ENCODE results near the gene CGNL1. TPM values are rescaled to one million over a fixed set of nuclear protein-coding genes. Genes with fewer than 3 reads are reported as not detected.

CGNL1 gene
- total RNA-seq, 1 donor from 2014 or later = 2.8 TPM

GRCh38 chr15:57500979-57501576, 124.8 kb downstream of the CGNL1 start:
- no peaks in the 10 kb centered on the region for H3K27me3 ChIP-seq (ENCODE audit: control insufficient read depth, insufficient read depth, low read length)
- H3K36me3 ChIP-seq (ENCODE audit: control insufficient read depth, insufficient read depth, low read length) = no peaks in the 10 kb centered on the region
- TF ChIP-seq, protein P1, sequence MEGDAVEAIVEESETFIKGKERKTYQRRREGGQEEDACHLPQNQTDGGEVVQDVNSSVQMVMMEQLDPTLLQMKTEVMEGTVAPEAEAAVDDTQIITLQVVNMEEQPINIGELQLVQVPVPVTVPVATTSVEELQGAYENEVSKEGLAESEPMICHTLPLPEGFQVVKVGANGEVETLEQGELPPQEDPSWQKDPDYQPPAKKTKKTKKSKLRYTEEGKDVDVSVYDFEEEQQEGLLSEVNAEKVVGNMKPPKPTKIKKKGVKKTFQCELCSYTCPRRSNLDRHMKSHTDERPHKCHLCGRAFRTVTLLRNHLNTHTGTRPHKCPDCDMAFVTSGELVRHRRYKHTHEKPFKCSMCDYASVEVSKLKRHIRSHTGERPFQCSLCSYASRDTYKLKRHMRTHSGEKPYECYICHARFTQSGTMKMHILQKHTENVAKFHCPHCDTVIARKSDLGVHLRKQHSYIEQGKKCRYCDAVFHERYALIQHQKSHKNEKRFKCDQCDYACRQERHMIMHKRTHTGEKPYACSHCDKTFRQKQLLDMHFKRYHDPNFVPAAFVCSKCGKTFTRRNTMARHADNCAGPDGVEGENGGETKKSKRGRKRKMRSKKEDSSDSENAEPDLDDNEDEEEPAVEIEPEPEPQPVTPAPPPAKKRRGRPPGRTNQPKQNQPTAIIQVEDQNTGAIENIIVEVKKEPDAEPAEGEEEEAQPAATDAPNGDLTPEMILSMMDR (IDR thresholded peaks at IDR 0.05; ENCODE audit: insufficient read depth, low read length, poor library complexity, severe bottlenecking) = no peak
- H3K4me3 ChIP-seq (ENCODE audit: low read depth, low read length) = no peak overlapping the region
- DNase-seq (ENCODE audit: low read depth) = no peak

DNA sequence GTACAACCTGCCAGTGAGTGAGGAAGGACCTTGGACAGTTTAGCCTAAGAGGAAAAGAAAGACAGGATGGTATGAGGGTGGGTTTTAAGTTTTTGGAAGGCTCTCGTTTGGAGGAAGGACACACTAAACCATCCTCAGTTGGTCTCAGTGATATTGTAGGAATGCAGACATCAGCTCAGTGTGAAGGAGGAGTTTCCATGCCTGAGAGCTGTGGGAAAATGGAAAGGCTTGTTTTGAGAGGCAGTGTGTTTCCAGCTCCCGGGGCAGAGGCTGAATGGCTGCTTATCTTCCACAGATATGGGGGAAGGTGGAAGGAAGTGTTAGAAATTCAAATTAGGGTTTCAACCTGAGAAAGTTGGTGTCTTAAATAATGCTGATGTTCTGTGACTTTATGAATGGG, 125.8 kb downstream of the CGNL1 start:
- no peak overlapping the region for H3K4me3 ChIP-seq (ENCODE audit: low read depth, low read length)
- TF ChIP-seq, protein P1 (IDR thresholded peaks at IDR 0.05; ENCODE audit: insufficient read depth, low read length, poor library complexity, severe bottlenecking) = no peak
- no peaks in the 10 kb centered on the region for H3K36me3 ChIP-seq (ENCODE audit: control insufficient read depth, insufficient read depth, low read length)
- no peaks in the 10 kb centered on the region for H3K27me3 ChIP-seq (ENCODE audit: control insufficient read depth, insufficient read depth, low read length)
- no peak for DNase-seq (ENCODE audit: low read depth)

DNA sequence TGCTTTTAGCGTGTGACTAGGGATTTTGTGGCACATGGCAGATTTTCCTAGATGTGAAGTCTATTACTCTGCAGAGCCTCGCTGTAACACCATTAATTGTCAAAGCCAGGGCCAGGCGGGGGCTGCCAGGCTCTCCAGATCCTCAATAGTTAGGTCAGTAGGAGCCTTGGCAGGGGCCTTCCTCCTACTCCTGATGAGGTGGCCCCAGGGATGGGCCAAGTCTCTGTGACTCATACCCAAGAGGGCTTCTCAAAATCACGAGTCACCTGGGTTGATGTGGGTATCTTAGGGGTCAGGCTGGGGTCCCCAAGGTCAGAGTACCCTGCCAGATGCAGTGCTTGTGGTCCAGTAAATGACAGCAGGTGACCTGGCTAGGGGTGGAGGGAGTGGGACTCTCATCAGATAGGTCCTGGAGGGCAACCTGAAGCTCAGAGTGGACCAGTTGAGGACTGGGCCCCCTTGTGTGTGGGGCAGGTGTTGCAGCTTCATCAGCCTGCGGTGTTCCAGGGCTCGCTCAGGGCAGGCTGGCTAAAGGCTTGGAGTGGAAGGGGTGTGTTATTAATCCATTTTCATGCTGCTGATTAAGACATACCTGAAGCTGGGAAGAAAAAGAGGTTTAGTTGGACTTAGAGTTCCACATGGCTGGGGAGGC, 126.9 kb downstream of the CGNL1 start:
- H3K4me3 ChIP-seq (ENCODE audit: low read depth, low read length) = no peak overlapping the region
- TF ChIP-seq, protein P1 (IDR thresholded peaks at IDR 0.05; ENCODE audit: insufficient read depth, low read length, poor library complexity, severe bottlenecking) = no peak
- no peak for DNase-seq (ENCODE audit: low read depth)
- no peaks in the 10 kb centered on the region for H3K36me3 ChIP-seq (ENCODE audit: control insufficient read depth, insufficient read depth, low read length)
- no peaks in the 10 kb centered on the region for H3K27me3 ChIP-seq (ENCODE audit: control insufficient read depth, insufficient read depth, low read length)

DNA sequence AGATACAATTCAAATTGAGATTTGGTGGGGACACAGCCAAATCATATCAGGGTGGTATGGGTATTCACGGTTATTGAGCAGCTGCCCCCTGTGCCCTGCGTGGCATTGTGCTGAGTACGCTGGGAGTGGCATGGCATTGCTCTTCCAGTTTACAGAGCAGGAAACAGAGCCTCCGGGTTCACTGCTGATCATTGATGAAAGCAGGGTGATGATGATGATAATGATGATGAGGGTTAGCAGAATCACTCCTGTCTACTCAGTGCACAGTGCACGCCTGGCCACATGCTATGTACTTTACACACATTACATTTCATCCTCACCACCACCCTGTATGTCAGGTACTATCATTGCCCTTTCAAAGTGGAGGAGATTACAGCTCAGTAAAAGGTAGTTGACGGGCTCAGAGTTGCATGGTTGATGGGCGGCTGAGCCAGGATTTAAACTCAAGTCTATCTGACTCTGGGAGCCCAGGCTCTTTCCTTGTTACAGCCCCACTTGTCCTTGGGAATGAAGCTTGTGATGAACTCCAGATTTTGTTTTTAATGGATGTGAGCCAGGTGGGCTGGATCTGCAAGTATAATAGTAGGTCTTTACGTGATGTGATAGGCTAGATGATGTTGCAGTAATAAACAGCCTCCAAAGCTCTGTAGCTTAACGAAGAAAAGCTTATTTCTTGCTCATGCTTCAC, 127.8 kb downstream of the CGNL1 start:
- H3K4me3 ChIP-seq (ENCODE audit: low read depth, low read length) = no peak overlapping the region
- no peaks in the 10 kb centered on the region for H3K27me3 ChIP-seq (ENCODE audit: control insufficient read depth, insufficient read depth, low read length)
- DNase-seq (ENCODE audit: low read depth) = no peak
- H3K36me3 ChIP-seq (ENCODE audit: control insufficient read depth, insufficient read depth, low read length) = no peaks in the 10 kb centered on the region
- TF ChIP-seq, protein P1 (IDR thresholded peaks at IDR 0.05; ENCODE audit: insufficient read depth, low read length, poor library complexity, severe bottlenecking) = no peak

DNA sequence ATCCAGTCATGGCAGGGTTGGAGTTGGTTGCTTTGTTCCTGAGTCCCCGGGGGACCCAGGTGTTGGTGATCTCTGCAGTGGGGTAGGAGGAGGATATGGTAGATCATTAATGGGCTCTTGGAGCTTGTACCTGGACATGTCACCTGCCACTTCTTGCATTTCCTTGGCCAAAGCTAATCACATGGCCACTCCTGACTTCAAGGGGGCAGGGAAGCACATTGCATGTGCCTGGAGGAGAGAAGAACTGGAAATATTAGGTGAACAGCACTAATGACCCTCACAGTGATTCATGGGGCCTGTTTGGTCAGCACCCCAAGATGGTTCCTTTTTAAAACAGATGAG, 128.3 kb downstream of the CGNL1 start:
- no peak for DNase-seq (ENCODE audit: low read depth)
- no peaks in the 10 kb centered on the region for H3K36me3 ChIP-seq (ENCODE audit: control insufficient read depth, insufficient read depth, low read length)
- no peak overlapping the region for H3K4me3 ChIP-seq (ENCODE audit: low read depth, low read length)
- no peaks in the 10 kb centered on the region for H3K27me3 ChIP-seq (ENCODE audit: control insufficient read depth, insufficient read depth, low read length)
- TF ChIP-seq, protein P1 (IDR thresholded peaks at IDR 0.05; ENCODE audit: insufficient read depth, low read length, poor library complexity, severe bottlenecking) = no peak

All from kidney epithelial cell (primary cell).